GM13976 (cell line): ENCODE results near the gene TMSB15B.
"Not testable (repeated sequence)": the region's sequence is repeated elsewhere in the genome, so short reads cannot be mapped to it uniquely, and the experiment has no call there.

Experiments
- DNase-seq: peaks from one replicate; pipeline ENCODE4 v3.0.0; 2012; ENCODE audit warnings: low spot score
- in situ Hi-C: fragments of 300-500 bp; cut with MboI; formaldehyde crosslinking; loops from one replicate; pipeline ENCODE4 v1.12.0; 2022; ENCODE audit warnings: low sequenced_read_pairs, mixed read lengths, inconsistent platforms; ENCODE audit not compliant: unreplicated experiment
- TF ChIP-seq, protein P1 (sequence below): IDR thresholded peaks from 2 replicates; pipeline ENCODE4 v1.5.1; 2012; ENCODE audit warnings: borderline replicate concordance, mild to moderate bottlenecking; ENCODE audit not compliant: insufficient read depth; ENCODE audit errors: extremely low read depth, missing control alignments, control extremely low read depth

Gene TMSB15B

DNA sequence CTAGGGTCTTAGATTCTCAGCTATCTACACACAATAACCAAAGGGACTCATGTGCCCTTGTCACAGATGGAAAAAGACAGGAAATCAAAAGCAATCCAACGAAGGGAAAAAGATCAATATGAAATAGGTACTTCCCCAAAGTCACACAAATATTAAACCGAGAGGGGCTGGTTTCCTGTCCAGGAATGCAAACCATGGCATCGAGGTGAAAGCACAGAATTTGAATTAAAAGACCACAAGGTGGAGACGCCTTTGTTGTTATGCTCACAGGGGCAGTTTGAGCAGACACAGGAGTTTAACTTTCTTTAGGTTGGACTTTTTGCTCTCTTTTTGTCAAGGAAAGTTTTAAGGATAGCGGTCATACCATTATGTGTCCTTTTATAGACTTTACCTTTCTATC is 36.8 kb downstream of the TMSB15B start:
- TF ChIP-seq, protein P1, sequence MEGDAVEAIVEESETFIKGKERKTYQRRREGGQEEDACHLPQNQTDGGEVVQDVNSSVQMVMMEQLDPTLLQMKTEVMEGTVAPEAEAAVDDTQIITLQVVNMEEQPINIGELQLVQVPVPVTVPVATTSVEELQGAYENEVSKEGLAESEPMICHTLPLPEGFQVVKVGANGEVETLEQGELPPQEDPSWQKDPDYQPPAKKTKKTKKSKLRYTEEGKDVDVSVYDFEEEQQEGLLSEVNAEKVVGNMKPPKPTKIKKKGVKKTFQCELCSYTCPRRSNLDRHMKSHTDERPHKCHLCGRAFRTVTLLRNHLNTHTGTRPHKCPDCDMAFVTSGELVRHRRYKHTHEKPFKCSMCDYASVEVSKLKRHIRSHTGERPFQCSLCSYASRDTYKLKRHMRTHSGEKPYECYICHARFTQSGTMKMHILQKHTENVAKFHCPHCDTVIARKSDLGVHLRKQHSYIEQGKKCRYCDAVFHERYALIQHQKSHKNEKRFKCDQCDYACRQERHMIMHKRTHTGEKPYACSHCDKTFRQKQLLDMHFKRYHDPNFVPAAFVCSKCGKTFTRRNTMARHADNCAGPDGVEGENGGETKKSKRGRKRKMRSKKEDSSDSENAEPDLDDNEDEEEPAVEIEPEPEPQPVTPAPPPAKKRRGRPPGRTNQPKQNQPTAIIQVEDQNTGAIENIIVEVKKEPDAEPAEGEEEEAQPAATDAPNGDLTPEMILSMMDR, result no peak
- in situ Hi-C loops, result no loop called here
- no peak for DNase-seq

- DNase-seq, result no peak
- TF ChIP-seq, protein P1, result no peak
- in situ Hi-C loops, result loop anchor here (25.0 kb wide), 2 partner anchors 103 to 147 kb away; partner anchors contain the start of gene ZCCHC18
These were observed 46.4 kb downstream of the TMSB15B start for GRCh38 chrX:104008831-104009230.

- TF ChIP-seq, protein P1, result no peak
- DNase-seq, result no peak
- in situ Hi-C loops, result loop anchor here (25.0 kb wide), 2 partner anchors 99 to 151 kb away; partner anchors contain the start of gene ZCCHC18
These were observed 50.7 kb downstream of the TMSB15B start for GRCh38 chrX:104013158-104013557.

GRCh38 chrX:104013606-104014005 is 51.2 kb downstream of the TMSB15B start, which contains the start of gene H2BW1:
H2BW1 (minus strand) TSS chrX:104013708; CDS start chrX:104013576, 132 bp downstream.
- TF ChIP-seq, protein P1, result no peak
- in situ Hi-C loops, result loop anchor here (25.0 kb wide), 2 partner anchors 99 to 151 kb away; partner anchors contain the start of gene ZCCHC18
- no peak for DNase-seq

- in situ Hi-C loops, result loop anchor here (25.0 kb wide), 2 partner anchors 97 to 153 kb away; partner anchors contain the start of gene ZCCHC18
- DNase-seq, result not testable (repeated sequence)
These were observed 53.1 kb downstream of the TMSB15B start for GRCh38 chrX:104015576-104015975.
